Panc1 (cell line): Measurements from ENCODE around the gene GNPAT. TPM values are rescaled to one million over a fixed set of nuclear protein-coding genes. Genes with fewer than 3 reads are reported as not detected.

Experiments
- ATAC-seq: fragments of 200-7000 bp; cut with Tn5 transposase; 2 replicates; pipeline ENCODE4 v1.9.1; 2020; ENCODE audit warnings: mild to moderate bottlenecking, moderate library complexity
- BruUV-seq: library from RNA; stranded (reverse); fragments of 400-500 nt; replicated peaks from 2 replicates; lab custom pipeline; 2021; lab: Mats Ljungman, UMichigan
- CTCF ChIA-PET: fragments of 300-600 bp; sonication (Branson Sonifier 250); formaldehyde crosslinking; loops from one replicate; lab custom pipeline; 2022; ENCODE audit warnings: antibody characterized with exemption; lab: Charles Lee
- POLR2A ChIA-PET: fragments of 300-600 bp; sonication (Branson Sonifier 250); formaldehyde crosslinking; loops from one replicate; lab custom pipeline; 2022; ENCODE audit warnings: antibody characterized with exemption; lab: Charles Lee
- DNase-seq: peaks from one replicate; pipeline ENCODE4 v3.0.0-alpha.2; 2010; ENCODE audit warnings: low read depth, low spot score
- H3K27ac ChIP-seq: 2 replicates; pipeline ENCODE4 v1.5.1; 2011; ENCODE audit warnings: mild to moderate bottlenecking, low read length, inconsistent platforms
- H3K27me3 ChIP-seq: fragments of 200-500 bp; sonication (Bioruptor generic); 2 replicates; pipeline ENCODE4 v1.6.0; 2014; ENCODE audit warnings: low read length, inconsistent platforms; ENCODE audit not compliant: control insufficient read depth, insufficient read depth
- H3K36me3 ChIP-seq: fragments of 200-500 bp; sonication (Bioruptor generic); 2 replicates; pipeline ENCODE4 v1.5.1; 2014; ENCODE audit warnings: inconsistent platforms, mild to moderate bottlenecking, low read length, moderate library complexity; ENCODE audit not compliant: control insufficient read depth, insufficient read depth
- H3K4me1 ChIP-seq: 2 replicates; pipeline ENCODE4 v1.5.1; 2011; ENCODE audit warnings: inconsistent platforms, mild to moderate bottlenecking, low read length, moderate library complexity; ENCODE audit not compliant: control insufficient read depth, insufficient read depth
- H3K4me3 ChIP-seq, 2 experiments: 2 replicates each; pipeline ENCODE4 v1.5.1; 2011 to 2012; ENCODE audit warnings: low read depth in 2 of 2, low read length in 2 of 2, mild to moderate bottlenecking in 2 of 2, inconsistent platforms in 1 of 2, moderate library complexity in 1 of 2
- H3K9me3 ChIP-seq: fragments of 200-500 bp; sonication (Bioruptor generic); 2 replicates; pipeline ENCODE4 v1.5.1; 2014; ENCODE audit warnings: low read depth, mild to moderate bottlenecking, inconsistent platforms, low read length, moderate library complexity; ENCODE audit not compliant: control insufficient read depth, insufficient read depth
- POLR2AphosphoS5 ChIP-seq: IDR thresholded peaks from 2 replicates; pipeline ENCODE4 v1.6.1; 2012; ENCODE audit warnings: mild to moderate bottlenecking, low read depth, low read length, moderate library complexity
- SIN3A ChIP-seq: IDR thresholded peaks from 2 replicates; pipeline ENCODE4 v1.6.1; 2012; ENCODE audit warnings: low read depth, mild to moderate bottlenecking, low read length, moderate library complexity, borderline replicate concordance; ENCODE audit not compliant: insufficient read depth
- TCF7L2 ChIP-seq: IDR thresholded peaks from 2 replicates; pipeline ENCODE4 v1.6.1; 2011; ENCODE audit warnings: mild to moderate bottlenecking, low read depth, low read length, inconsistent platforms
- in situ Hi-C: cut with HindIII; loops from 2 replicates; pipeline ENCODE4 v1.10.0; 2016; ENCODE audit warnings: low sequenced_read_pairs, low pct_unique_long_range_greater_than_20kb
- intact Hi-C: fragments of 100-400 bp; cut with micrococcal nuclease; formaldehyde crosslinking; loops from one replicate; pipeline ENCODE4 v1.10.0; 2022; ENCODE audit not compliant: unreplicated experiment
- total RNA-seq: library from RNA; stranded (reverse); gene quantifications from one replicate; pipeline ENCODE4 v1.2.1, GENCODE V29; 2021; ENCODE audit not compliant: unreplicated experiment
- TF ChIP-seq, protein P1 (sequence below), 2 experiments: IDR thresholded peaks; 2 replicates each; pipeline ENCODE4 v1.6.1; 2011 to 2012; ENCODE audit warnings: low read depth in 2 of 2, control low read depth in 1 of 2, low read length in 1 of 2, mild to moderate bottlenecking in 1 of 2, moderate library complexity in 1 of 2; ENCODE audit not compliant: insufficient read depth in 1 of 2
- TF ChIP-seq, protein P2 (sequence below): fragments of 450-650 bp; IDR thresholded peaks from 2 replicates; pipeline ENCODE4 v1.5.1; 2017; ENCODE audit warnings: mild to moderate bottlenecking

Gene GNPAT
- total RNA-seq, 1 experiment from 2014 or later, result 42.5 TPM

DNA sequence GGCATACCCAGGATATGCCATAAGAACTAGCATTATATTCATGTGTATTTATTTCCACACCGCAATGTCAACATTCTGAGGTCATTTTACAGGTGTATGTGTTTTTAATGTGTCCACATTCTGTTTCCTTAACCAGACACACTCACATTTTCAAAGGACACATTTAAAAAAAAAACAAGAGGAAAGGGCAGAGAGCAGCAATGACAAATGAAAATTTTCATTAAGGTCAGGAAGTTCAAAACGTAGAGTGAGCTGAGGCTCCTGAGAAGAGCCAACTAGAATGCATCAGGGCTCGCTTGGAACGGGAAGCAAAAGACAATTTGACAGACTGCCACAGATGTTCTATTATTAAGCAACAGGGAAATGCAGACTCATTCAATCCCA lies 4.8 kb upstream of the GNPAT start:
- POLR2A ChIA-PET, result interaction anchor here (0.7 kb wide), 1 partner anchor 494 kb away, joined by 7 read pairs; no protein-coding TSS in a partner anchor
- no peaks in the 10 kb centered on the region for H3K27me3 ChIP-seq
- no peaks in the 10 kb centered on the region for H3K9me3 ChIP-seq
- TF ChIP-seq, protein P1, sequence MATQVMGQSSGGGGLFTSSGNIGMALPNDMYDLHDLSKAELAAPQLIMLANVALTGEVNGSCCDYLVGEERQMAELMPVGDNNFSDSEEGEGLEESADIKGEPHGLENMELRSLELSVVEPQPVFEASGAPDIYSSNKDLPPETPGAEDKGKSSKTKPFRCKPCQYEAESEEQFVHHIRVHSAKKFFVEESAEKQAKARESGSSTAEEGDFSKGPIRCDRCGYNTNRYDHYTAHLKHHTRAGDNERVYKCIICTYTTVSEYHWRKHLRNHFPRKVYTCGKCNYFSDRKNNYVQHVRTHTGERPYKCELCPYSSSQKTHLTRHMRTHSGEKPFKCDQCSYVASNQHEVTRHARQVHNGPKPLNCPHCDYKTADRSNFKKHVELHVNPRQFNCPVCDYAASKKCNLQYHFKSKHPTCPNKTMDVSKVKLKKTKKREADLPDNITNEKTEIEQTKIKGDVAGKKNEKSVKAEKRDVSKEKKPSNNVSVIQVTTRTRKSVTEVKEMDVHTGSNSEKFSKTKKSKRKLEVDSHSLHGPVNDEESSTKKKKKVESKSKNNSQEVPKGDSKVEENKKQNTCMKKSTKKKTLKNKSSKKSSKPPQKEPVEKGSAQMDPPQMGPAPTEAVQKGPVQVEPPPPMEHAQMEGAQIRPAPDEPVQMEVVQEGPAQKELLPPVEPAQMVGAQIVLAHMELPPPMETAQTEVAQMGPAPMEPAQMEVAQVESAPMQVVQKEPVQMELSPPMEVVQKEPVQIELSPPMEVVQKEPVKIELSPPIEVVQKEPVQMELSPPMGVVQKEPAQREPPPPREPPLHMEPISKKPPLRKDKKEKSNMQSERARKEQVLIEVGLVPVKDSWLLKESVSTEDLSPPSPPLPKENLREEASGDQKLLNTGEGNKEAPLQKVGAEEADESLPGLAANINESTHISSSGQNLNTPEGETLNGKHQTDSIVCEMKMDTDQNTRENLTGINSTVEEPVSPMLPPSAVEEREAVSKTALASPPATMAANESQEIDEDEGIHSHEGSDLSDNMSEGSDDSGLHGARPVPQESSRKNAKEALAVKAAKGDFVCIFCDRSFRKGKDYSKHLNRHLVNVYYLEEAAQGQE (IDR thresholded peaks at IDR 0.05; ENCODE audit: insufficient read depth in 1 of 2, low read depth in 2 of 2, low read length in 1 of 2), result no peak
- no peak for TF ChIP-seq SIN3A
- intact Hi-C loops (no loop called here), in situ Hi-C loops (no loop called here)
- H3K36me3 ChIP-seq, result peaks cover 10% of the 10 kb centered on the region
- H3K4me3 ChIP-seq, result no peak overlapping the region
- no peak overlapping the region for H3K27ac ChIP-seq
- CTCF ChIA-PET, result no interaction called here
- H3K4me1 ChIP-seq, result peaks cover 6% of the 10 kb centered on the region; the same call in 1 of the 2 replicates
- no peak for ATAC-seq
- no TSS peak for BruUV-seq
- no peak for DNase-seq

DNA sequence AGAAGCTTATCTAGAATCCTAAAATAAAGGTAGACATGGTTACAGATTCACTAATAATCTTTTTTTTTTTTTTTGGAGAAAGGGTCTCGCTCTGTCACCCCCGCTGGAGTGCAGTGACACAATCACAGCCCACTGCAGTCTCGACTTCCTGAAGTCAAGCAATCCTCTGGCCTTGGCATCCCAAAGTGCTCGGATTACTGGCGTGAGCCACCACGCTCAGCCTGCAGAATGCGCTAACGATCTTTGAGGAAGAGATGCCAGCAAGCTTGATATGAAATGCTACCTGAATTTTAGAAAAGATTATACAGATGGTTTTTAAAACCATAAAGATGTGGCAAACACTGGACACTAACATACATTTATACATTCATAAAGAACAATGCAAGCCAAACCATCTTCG lies 4.1 kb upstream of the GNPAT start:
- CTCF ChIA-PET, result no interaction called here
- POLR2A ChIA-PET, result interaction anchor here (0.7 to 0.8 kb wide), 2 partner anchors 8 to 494 kb away, joined by 6 to 7 read pairs; no protein-coding TSS in a partner anchor
- no peak for TF ChIP-seq TCF7L2
- TF ChIP-seq, protein P1 (IDR thresholded peaks at IDR 0.05; ENCODE audit: insufficient read depth in 1 of 2, low read depth in 2 of 2, low read length in 1 of 2), result no peak
- TF ChIP-seq POLR2AphosphoS5, result no peak
- TF ChIP-seq, protein P2, sequence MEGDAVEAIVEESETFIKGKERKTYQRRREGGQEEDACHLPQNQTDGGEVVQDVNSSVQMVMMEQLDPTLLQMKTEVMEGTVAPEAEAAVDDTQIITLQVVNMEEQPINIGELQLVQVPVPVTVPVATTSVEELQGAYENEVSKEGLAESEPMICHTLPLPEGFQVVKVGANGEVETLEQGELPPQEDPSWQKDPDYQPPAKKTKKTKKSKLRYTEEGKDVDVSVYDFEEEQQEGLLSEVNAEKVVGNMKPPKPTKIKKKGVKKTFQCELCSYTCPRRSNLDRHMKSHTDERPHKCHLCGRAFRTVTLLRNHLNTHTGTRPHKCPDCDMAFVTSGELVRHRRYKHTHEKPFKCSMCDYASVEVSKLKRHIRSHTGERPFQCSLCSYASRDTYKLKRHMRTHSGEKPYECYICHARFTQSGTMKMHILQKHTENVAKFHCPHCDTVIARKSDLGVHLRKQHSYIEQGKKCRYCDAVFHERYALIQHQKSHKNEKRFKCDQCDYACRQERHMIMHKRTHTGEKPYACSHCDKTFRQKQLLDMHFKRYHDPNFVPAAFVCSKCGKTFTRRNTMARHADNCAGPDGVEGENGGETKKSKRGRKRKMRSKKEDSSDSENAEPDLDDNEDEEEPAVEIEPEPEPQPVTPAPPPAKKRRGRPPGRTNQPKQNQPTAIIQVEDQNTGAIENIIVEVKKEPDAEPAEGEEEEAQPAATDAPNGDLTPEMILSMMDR, result no peak
- no peak for TF ChIP-seq SIN3A
- intact Hi-C loops, result no loop called here
- no peak overlapping the region for H3K27ac ChIP-seq
- in situ Hi-C loops, result no loop called here
- no peaks in the 10 kb centered on the region for H3K9me3 ChIP-seq
- peaks cover 7% of the 10 kb centered on the region; the same call in 1 of the 2 replicates for H3K4me1 ChIP-seq
- H3K4me3 ChIP-seq, result no peak overlapping the region
- ATAC-seq (no peak), DNase-seq (no peak)
- H3K36me3 ChIP-seq, result peaks cover 10% of the 10 kb centered on the region
- BruUV-seq, result no TSS peak
- H3K27me3 ChIP-seq, result no peaks in the 10 kb centered on the region
